HG03103 (cell line): ENCODE results near the gene CASP9.
"Not testable (repeated sequence)": the region's sequence is repeated elsewhere in the genome, so short reads cannot be mapped to it uniquely, and the experiment has no call there.

ENCODE experiments used
- ATAC-seq: cut with Tn5 transposase; IDR thresholded peaks from one replicate; pipeline ENCODE4 v1.9.1; 2021; ENCODE audit warnings: low read depth; ENCODE audit not compliant: unreplicated experiment

The CASP9 gene

DNA sequence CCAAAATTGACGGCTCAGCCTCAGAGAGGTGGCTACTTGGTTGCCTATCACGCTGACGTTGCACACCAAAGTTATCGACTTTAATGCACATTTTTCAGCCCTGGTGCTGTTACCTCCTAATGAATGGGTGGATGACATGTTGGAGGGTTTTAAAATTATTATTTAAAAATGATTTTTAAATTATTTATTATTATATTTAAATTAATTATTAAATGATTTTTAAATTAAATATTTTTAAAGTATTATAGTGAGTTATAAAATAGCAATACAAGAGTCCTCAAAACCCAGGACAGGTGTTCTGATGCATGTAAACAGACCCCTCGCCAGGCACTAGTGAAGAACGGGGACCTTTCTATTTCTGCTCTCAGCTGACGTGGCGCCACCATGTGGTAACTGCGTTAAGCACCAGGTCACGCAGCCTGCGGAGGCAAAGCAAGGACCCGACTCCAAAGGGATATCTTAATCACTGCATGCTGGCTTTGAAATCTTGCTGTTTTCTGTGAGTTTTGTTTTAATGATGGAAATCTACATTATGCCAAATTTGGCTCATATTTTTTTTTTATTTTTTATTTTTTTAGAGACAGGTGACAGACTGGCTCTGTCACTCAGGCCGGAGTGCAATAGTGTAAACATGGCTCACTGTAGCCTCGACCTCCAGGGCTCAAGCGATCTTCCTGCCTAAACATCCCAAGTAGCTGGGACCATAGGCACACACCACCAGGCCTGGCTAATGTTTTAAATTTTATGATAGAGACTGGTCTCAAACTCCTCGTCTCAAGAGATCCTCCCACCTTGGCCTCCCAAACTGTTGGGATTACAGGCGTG lies 22.6 kb downstream of the CASP9 start:
- no peak for ATAC-seq

- no peak for ATAC-seq
Observed at GRCh38 chr1:15500184-15501178, 23.5 kb downstream of the CASP9 start.

DNA sequence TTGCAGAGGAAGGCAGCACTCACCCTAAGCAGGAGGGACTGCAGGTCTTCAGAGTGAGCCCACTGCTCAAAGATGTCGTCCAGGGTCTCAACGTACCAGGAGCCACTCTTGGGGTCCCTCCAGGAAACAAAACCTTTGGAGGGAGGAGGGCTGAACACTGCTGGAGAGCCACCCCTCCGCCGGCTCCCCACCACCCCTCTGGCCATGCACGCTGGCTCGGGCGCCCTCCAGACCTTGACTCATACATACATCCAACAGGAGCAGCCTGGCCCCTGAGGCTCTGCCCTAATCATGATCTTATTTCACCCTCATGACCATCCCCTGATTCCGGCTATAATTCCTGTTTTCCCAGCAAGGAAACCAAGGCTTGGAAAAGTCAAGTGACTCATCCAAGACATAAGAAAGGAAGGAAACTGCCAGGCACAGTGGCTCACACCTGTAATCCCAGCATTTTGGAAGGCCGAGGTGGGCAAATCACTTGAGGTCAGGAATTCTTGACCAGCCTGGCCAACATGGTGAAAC lies 30.1 kb downstream of the CASP9 start:
- no peak for ATAC-seq

DNA sequence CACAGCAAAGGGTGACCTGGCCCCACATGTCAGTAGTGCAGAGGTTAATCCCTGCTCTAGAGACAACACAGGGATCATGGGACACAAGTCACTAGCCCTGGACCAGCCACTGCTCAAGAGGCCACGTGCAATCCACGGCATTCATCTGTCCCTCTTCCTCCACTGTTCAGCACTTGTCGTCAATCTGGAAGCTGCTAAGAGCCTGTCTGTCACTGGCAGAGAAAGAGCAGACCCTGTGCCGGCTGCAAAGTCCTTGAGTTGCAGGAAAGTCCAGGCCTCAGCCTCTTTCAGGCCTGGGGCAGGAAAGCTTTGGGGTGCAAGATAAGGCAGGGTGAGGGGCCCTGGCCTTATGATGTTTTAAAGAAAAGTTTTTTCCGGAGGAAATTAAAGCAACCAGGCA lies 31.4 kb downstream of the CASP9 start:
- no peak for ATAC-seq

DNA sequence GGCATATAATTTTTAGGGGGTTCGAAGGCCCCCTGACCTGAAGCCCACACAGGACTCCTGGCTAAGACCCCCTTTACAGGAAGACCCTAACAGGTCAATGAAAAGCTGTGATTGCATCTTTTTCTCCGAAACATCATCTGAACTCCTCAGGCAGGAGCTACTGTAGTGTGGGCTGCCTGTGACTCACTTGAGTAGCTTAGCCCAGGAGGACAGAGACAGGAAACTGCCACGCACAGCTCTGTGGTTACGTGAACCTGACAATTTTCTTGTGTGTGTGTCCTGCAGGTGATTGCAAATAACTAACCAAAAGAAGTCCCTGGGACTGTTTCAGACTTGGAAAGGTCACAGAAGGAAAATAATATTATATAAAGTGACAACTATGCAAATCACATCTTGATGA lies 33.0 kb downstream of the CASP9 start:
- not testable (repeated sequence) for ATAC-seq

- ATAC-seq = no peak
Observed at GRCh38 chr1:15489052-15489736, 34.8 kb downstream of the CASP9 start.

DNA sequence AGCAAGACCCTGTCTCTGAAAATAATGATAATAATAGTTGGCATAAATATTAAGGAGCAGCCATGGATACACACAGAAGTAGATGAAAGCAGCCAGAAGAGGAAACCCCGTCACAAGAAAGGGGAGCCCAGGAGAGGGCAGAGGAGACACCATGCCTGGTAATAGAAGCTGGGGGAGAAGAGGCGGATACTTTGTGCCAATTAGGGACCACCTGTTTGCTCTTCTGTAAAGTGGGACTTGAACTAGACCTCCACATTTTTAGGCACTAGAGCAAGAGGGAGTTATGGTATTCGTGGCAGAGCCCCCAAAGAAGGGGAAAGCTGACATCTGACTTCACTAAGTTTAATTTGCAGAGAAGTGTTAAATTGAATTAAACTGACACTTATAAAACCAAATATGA lies 35.6 kb downstream of the CASP9 start:
- no peak for ATAC-seq

GRCh38 chr1:15486844-15487610 lies 37.0 kb downstream of the CASP9 start:
- not testable (repeated sequence) for ATAC-seq

DNA sequence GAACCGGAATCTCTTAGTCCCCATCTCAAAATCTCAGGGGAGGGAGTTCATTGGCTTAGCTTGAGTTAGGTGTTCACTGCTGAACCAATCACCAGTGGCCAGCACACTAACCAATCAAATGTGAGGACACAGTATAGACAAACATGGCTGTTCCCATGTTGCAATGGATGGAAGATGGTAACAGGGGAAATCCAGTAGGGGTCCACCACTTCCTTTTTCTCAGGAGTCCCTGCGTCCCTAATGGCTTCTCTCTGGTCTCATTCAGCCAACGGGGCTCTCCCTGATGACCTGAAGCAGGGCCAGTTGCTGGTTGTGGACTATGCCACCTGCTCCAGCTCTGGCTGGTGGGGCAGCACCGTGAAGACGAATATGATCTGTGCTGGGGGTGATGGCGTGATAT lies 38.4 kb downstream of the CASP9 start:
- no peak for ATAC-seq

- not testable (repeated sequence) for ATAC-seq
Observed at GRCh38 chr1:15484443-15484842, 39.6 kb downstream of the CASP9 start.

- no peak for ATAC-seq
Observed at GRCh38 chr1:15483971-15484370, 40.0 kb downstream of the CASP9 start.

GRCh38 chr1:15482983-15483543 lies 41.0 kb downstream of the CASP9 start:
- not testable (repeated sequence) for ATAC-seq

GRCh38 chr1:15482455-15482854 lies 41.6 kb downstream of the CASP9 start:
- ATAC-seq = not testable (repeated sequence)

DNA sequence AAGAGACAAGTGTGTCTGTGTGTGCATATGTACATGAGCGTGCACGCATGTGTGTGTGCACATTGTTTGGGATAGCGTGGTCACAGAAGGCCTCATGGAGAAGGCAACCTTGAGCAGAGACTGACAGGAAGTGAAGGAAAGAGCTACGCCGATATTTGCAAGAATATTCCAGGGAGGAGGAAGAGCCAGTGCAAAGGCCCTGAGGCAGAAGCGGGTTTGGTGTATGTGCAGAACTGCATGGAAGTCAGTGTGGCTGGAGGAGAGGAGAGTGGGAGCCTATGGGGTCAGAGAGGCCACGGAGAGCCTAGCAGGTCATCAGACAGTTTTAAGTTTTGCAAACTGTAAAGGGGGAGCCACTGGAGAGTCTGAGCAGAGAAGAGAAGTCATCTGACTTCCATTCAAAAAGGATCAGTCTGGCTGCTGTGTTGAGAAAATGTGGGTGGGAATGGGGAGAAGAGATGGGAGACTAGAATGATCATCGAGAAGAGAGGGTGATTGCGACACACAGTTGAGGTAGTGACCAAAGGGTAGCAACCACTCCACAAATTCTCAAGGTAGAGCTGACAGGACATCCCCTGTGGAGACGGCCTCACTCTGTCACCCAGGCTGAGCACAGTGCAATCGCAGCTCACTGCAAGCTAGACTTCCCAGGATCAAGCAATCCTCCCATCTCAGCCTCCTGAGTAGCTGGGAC lies 44.2 kb downstream of the CASP9 start:
- ATAC-seq = no peak

DNA sequence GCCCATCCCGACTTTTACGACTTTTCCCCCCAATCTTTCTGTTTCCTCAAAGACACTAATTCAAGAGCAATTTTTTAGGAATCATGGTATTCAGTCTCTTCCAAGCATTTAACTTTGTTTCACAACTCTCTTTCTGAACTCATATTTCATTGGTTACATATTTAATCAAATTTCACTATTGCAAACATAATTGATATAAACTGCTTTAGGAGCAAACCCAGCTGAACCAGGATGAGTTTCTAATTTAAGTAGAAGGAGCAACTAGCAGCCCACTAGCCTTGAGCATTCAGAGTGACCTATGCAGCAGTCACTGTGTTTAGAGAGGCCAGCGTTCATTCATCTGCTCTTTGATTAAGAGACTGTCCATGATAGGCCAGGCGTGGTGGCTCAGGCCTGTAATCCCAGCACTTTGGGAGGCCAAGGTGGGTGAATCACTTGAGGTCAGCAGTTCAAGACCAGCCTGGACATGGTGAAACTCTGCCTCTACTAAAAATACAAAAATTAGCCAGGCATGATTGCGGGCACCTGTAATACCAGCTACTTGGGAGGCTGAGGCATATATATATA lies 46.3 kb downstream of the CASP9 start:
- no peak for ATAC-seq

- ATAC-seq = no peak
Observed at GRCh38 chr1:15476927-15477326, 47.1 kb downstream of the CASP9 start.

GRCh38 chr1:15475752-15476314 lies 48.2 kb downstream of the CASP9 start, which contains the start of gene CELA2B:
TSS of gene CELA2B (plus strand) at chr1:15476104. CDS start at chr1:15476126, 22 bp downstream.
- no peak for ATAC-seq

DNA sequence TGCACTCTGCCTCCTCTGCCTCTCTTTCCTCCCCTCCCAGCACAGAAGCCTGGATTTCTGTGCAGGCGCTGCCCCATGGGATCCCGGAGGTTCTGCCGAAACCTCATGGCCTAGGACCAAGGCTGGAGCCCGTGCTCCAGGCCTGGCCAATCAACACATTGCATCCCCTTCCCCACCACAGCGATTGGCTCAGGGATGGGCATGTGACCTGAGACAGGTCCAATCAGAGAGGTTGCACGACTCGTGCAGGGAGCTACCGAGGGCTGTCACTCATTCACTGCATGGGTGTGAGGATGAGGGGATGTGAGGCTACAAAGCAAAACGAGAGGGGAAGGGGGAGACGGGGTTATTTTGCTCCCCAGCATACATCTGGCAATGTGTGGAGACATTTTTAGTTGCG lies 51.4 kb downstream of the CASP9 start:
- no peak for ATAC-seq
